Astrocyte (in vitro differentiated cells and primary cell): Measurements from ENCODE around the gene HOXB7. TPM values are rescaled to one million over a fixed set of nuclear protein-coding genes. Genes with fewer than 3 reads are reported as not detected.

Experiments used
- DNase-seq: peaks from one replicate; pipeline ENCODE4 v3.0.0-alpha.2; 2010; ENCODE audit warnings: low read depth
- FAIRE-seq: peaks from 2 replicates; lab custom pipeline; 2011; peaks lifted over from hg19 to GRCh38; lab: Jason Lieb, UNC
- H2AFZ ChIP-seq: 2 replicates; pipeline ENCODE4 v1.6.0; 2012; ENCODE audit warnings: low read depth, low read length, inconsistent platforms
- H3K27ac ChIP-seq: 2 replicates; pipeline ENCODE4 v1.5.1; 2011; ENCODE audit warnings: low read depth, low read length, inconsistent platforms
- H3K27me3 ChIP-seq: 2 replicates; pipeline ENCODE4 v1.6.0; 2011; ENCODE audit warnings: low read length, inconsistent platforms; ENCODE audit not compliant: insufficient read depth
- H3K36me3 ChIP-seq: 2 replicates; pipeline ENCODE4 v1.5.1; 2011; ENCODE audit warnings: low read length, inconsistent platforms; ENCODE audit not compliant: insufficient read depth
- H3K4me1 ChIP-seq: 2 replicates; pipeline ENCODE4 v1.5.1; 2011; ENCODE audit warnings: low read length, inconsistent platforms; ENCODE audit not compliant: insufficient read depth
- H3K4me2 ChIP-seq: 2 replicates; pipeline ENCODE4 v1.6.0; 2012; ENCODE audit warnings: low read length, inconsistent platforms
- H3K4me3 ChIP-seq: 2 replicates; pipeline ENCODE4 v1.5.1; 2011; ENCODE audit warnings: low read depth, mild to moderate bottlenecking, low read length, inconsistent platforms; ENCODE audit not compliant: insufficient read depth
- H3K79me2 ChIP-seq: 2 replicates; pipeline ENCODE4 v1.6.0; 2012; ENCODE audit warnings: mild to moderate bottlenecking, low read length, inconsistent platforms; ENCODE audit not compliant: insufficient read depth
- H3K9ac ChIP-seq: 2 replicates; pipeline ENCODE4 v1.6.0; 2012; ENCODE audit warnings: mild to moderate bottlenecking, low read length, inconsistent platforms
- H3K9me3 ChIP-seq: 2 replicates; pipeline ENCODE4 v1.5.1; 2012; ENCODE audit warnings: low read depth, mild to moderate bottlenecking, low read length, inconsistent platforms; ENCODE audit not compliant: insufficient read depth
- H4K20me1 ChIP-seq: 2 replicates; pipeline ENCODE4 v1.6.0; 2012; ENCODE audit warnings: low read length, inconsistent platforms; ENCODE audit not compliant: insufficient read depth
- H3K27ac Mint-ChIP-seq: one replicate; pipeline ENCODE4 v1.8.0; 2021; ENCODE audit warnings: mild to moderate bottlenecking, mixed read lengths; ENCODE audit not compliant: unreplicated experiment
- H3K27me3 Mint-ChIP-seq: one replicate; pipeline ENCODE4 v1.8.0; 2021; ENCODE audit warnings: low read depth, mixed read lengths; ENCODE audit not compliant: unreplicated experiment
- H3K36me3 Mint-ChIP-seq: one replicate; pipeline ENCODE4 v1.8.0; 2021; ENCODE audit warnings: low read depth, mixed read lengths; ENCODE audit not compliant: unreplicated experiment
- H3K4me1 Mint-ChIP-seq: one replicate; pipeline ENCODE4 v1.8.0; 2021; ENCODE audit warnings: low read depth, mixed read lengths; ENCODE audit not compliant: unreplicated experiment
- H3K4me3 Mint-ChIP-seq: one replicate; pipeline ENCODE4 v1.8.0; 2021; ENCODE audit warnings: mild to moderate bottlenecking, moderate library complexity, mixed read lengths; ENCODE audit not compliant: unreplicated experiment
- H3K9me3 Mint-ChIP-seq: one replicate; pipeline ENCODE4 v1.8.0; 2021; ENCODE audit warnings: mild to moderate bottlenecking, mixed read lengths; ENCODE audit not compliant: unreplicated experiment
- EZH2 ChIP-seq: IDR thresholded peaks from 2 replicates; pipeline ENCODE4 v1.6.1; 2012; ENCODE audit warnings: mild to moderate bottlenecking, low read length, inconsistent platforms; ENCODE audit not compliant: insufficient read depth
- total RNA-seq: library from RNA; stranded (reverse); gene quantifications from 2 replicates; pipeline ENCODE4 v1.2.1, GENCODE V29; 2021
- TF ChIP-seq, protein P1 (sequence below): IDR thresholded peaks from 2 replicates; pipeline ENCODE4 v1.5.1; 2011; ENCODE audit warnings: low read depth, mild to moderate bottlenecking, inconsistent platforms, low read length, moderate library complexity; ENCODE audit not compliant: insufficient read depth

Gene HOXB7
- total RNA-seq, 1 donor from 2014 or later = not detected

- no peak overlapping the region for H3K27ac ChIP-seq
- Mint-ChIP-seq H3K4me3 (no peak overlapping the region), H3K9me3 (peaks cover 46% of the 10 kb centered on the region), H3K27me3 (peaks cover 91% of the 10 kb centered on the region), H3K36me3 (no peaks in the 10 kb centered on the region), H3K4me1 (no peaks in the 10 kb centered on the region), H3K27ac (peak overlapping the region; percentile 66)
- no peaks in the 10 kb centered on the region for H3K9me3 ChIP-seq
- peak overlapping the region; percentile 62 for H2AFZ ChIP-seq
- H3K27me3 ChIP-seq = peaks cover 88% of the 10 kb centered on the region
- H3K4me1 ChIP-seq = peaks cover 18% of the 10 kb centered on the region
- no peaks in the 10 kb centered on the region for H3K36me3 ChIP-seq
- TF ChIP-seq, protein P1, sequence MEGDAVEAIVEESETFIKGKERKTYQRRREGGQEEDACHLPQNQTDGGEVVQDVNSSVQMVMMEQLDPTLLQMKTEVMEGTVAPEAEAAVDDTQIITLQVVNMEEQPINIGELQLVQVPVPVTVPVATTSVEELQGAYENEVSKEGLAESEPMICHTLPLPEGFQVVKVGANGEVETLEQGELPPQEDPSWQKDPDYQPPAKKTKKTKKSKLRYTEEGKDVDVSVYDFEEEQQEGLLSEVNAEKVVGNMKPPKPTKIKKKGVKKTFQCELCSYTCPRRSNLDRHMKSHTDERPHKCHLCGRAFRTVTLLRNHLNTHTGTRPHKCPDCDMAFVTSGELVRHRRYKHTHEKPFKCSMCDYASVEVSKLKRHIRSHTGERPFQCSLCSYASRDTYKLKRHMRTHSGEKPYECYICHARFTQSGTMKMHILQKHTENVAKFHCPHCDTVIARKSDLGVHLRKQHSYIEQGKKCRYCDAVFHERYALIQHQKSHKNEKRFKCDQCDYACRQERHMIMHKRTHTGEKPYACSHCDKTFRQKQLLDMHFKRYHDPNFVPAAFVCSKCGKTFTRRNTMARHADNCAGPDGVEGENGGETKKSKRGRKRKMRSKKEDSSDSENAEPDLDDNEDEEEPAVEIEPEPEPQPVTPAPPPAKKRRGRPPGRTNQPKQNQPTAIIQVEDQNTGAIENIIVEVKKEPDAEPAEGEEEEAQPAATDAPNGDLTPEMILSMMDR = no peak
- peak; percentile 18 for TF ChIP-seq EZH2
- FAIRE-seq (no peak), DNase-seq (no peak)
- peak overlapping the region; percentile 59 for H3K9ac ChIP-seq
- peak overlapping the region; percentile 84 for H3K4me2 ChIP-seq
- peaks cover 24% of the 10 kb centered on the region for H4K20me1 ChIP-seq
- peak overlapping the region; percentile 59 for H3K4me3 ChIP-seq
- peaks cover 11% of the 10 kb centered on the region for H3K79me2 ChIP-seq
Measured at GRCh38 chr17:48596735-48597527, 13.9 kb downstream of the HOXB7 start.

- TF ChIP-seq EZH2 = peak; percentile 82
- TF ChIP-seq, protein P1 = no peak
- FAIRE-seq (no peak), DNase-seq (no peak)
- H3K4me3 ChIP-seq = peak overlapping the region; percentile 59
- Mint-ChIP-seq H3K4me3 (no peak overlapping the region), H3K4me1 (no peaks in the 10 kb centered on the region), H3K27me3 (peaks cover 91% of the 10 kb centered on the region), H3K27ac (no peak overlapping the region), H3K9me3 (peaks cover 47% of the 10 kb centered on the region), H3K36me3 (no peaks in the 10 kb centered on the region)
- no peaks in the 10 kb centered on the region for H3K36me3 ChIP-seq
- peaks cover 81% of the 10 kb centered on the region for H3K27me3 ChIP-seq
- peaks cover 18% of the 10 kb centered on the region for H3K79me2 ChIP-seq
- no peaks in the 10 kb centered on the region for H3K9me3 ChIP-seq
- H2AFZ ChIP-seq = peak overlapping the region; percentile 62
- H3K4me1 ChIP-seq = peaks cover 18% of the 10 kb centered on the region
- peak overlapping the region; percentile 59 for H3K9ac ChIP-seq
- peak overlapping the region; percentile 84 for H3K4me2 ChIP-seq
- peaks cover 18% of the 10 kb centered on the region for H4K20me1 ChIP-seq
- H3K27ac ChIP-seq = no peak overlapping the region
Measured at GRCh38 chr17:48596000-48596734, 14.7 kb downstream of the HOXB7 start.
